ENCODE measurements around the gene RGSL1. TPM values are rescaled to one million over a fixed set of nuclear protein-coding genes. Genes with fewer than 3 reads are reported as not detected.

The RGSL1 gene
- total and polyA plus RNA-seq, 2 of the 8 experiments (the other 6 are each of a cell fraction or from before 2014, with no cell fraction given), result not detected

DNA sequence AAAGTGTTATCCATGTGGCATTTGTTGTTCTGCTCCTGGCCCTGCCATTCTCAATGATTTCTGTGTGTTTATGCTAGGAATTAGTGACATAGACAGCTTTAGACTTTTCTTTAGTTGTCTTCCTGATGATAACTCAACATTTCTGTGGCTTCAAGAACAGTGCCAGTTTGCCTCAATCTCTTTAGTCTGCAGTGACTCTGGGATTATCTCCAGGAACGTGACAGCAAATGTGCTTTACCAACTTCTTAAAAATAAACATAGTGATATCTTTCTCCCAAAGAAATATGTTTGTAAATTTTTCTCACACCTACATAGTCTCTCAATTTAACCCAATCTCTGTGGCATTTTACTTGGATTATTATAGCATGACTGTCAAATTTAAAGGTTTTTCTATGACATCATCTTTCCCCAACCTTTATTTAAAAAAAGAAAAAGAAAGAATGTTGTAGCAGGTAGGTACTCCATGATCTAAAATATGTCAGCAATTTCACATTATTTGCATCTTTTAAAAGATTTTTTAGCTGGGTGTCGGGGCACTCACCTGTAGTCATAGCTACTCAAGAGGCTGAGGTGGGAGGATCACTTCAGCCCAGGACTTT lies 114.6 kb downstream of the RGSL1 start:
- Histone ChIP-seq H3K23me2 (ENCODE audit: low read depth, low read length) (no peaks in the 10 kb centered on the region), H3K27me3 (replicated peaks in 1 of 4; ENCODE audit: control insufficient read depth in 3 of 4, extremely low read depth in 1 of 4, insufficient read depth in 3 of 4, low read length in 3 of 4) (no peaks in the 10 kb centered on the region), H3K79me1 (ENCODE audit: low read depth, low read length) (no peaks in the 10 kb centered on the region), H3K79me2 (ENCODE audit: control insufficient read depth in 1 of 2, insufficient read depth in 2 of 2, low read length in 2 of 2) (no peaks in the 10 kb centered on the region), H2BK15ac (ENCODE audit: low read length) (no peak overlapping the region), H4K8ac (ENCODE audit: extremely low read depth, insufficient read depth, low read length) (no peak overlapping the region), H3K9ac (replicated peaks in 1 of 4; ENCODE audit: extremely low read depth in 1 of 4, low read depth in 3 of 4, low read length in 3 of 4) (no peak overlapping the region), H3K23ac (ENCODE audit: insufficient read length) (no peak overlapping the region), H3K4ac (replicated peaks; ENCODE audit: insufficient read length, low read depth, low read length) (no peak overlapping the region), H3K4me3 (ENCODE audit: extremely low read depth in 1 of 4, insufficient read depth in 2 of 4, low read depth in 3 of 4, low read length in 4 of 4) (no peak overlapping the region), H4K20me1 (replicated peaks in 1 of 2; ENCODE audit: control insufficient read depth in 1 of 2, insufficient read depth in 2 of 2, low read length in 2 of 2) (no peaks in the 10 kb centered on the region), H2BK5ac (ENCODE audit: low read depth, low read length) (no peak overlapping the region), H3K36me3 (ENCODE audit: control insufficient read depth in 2 of 4, insufficient read depth in 4 of 4, low read length in 3 of 4) (no peaks in the 10 kb centered on the region), H3K27ac (ENCODE audit: low read depth, low read length) (no peak overlapping the region), H3K9me3 (ENCODE audit: insufficient read depth in 2 of 2, low read depth in 1 of 2, low read length in 1 of 2) (no peaks in the 10 kb centered on the region), H4K5ac (ENCODE audit: insufficient read length, low read depth, low read length) (no peak overlapping the region), H4K91ac (replicated peaks; ENCODE audit: insufficient read length, low read length) (no peak overlapping the region), H2BK120ac (replicated peaks; ENCODE audit: low read depth, low read length) (no peak overlapping the region), H3K14ac (ENCODE audit: insufficient read length) (no peak overlapping the region), H2BK12ac (ENCODE audit: low read depth, low read length) (no peak overlapping the region), H3K56ac (replicated peaks; ENCODE audit: insufficient read length, low read depth, low read length) (no peak overlapping the region), H2AFZ (ENCODE audit: low read length) (no peak overlapping the region), H3K4me1 (replicated peaks in 1 of 4; ENCODE audit: control insufficient read depth in 3 of 4, insufficient read depth in 4 of 4, low read length in 3 of 4) (no peaks in the 10 kb centered on the region), H3K18ac (ENCODE audit: extremely low read depth, low read length) (no peak overlapping the region), H2BK20ac (ENCODE audit: low read length) (no peak overlapping the region), H3K4me2 (ENCODE audit: insufficient read depth in 1 of 2, low read depth in 2 of 2, low read length in 2 of 2) (no peak overlapping the region), H2AK5ac (ENCODE audit: low read depth, low read length) (no peak overlapping the region)
- TF ChIP-seq EZH2 (IDR thresholded peaks at IDR 0.05; ENCODE audit: low read depth, low read length, severe bottlenecking) (no peak), POLR2AphosphoS5 (IDR thresholded peaks at IDR 0.05; ENCODE audit: low read depth, low read length) (no peak), CEBPB (IDR thresholded peaks at IDR 0.05; ENCODE audit: low read depth, low read length) (no peak), KDM1A (IDR thresholded peaks at IDR 0.05; ENCODE audit: borderline replicate concordance, low read length) (no peak), SIRT6 (IDR thresholded peaks at IDR 0.05; ENCODE audit: low read length) (no peak), JUND (IDR thresholded peaks at IDR 0.05; ENCODE audit: low read length) (no peak), CHD2 (IDR thresholded peaks at IDR 0.05; ENCODE audit: low read length) (no peak), BACH1 (IDR thresholded peaks at IDR 0.05; ENCODE audit: low read length) (no peak), GABPA (IDR thresholded peaks at IDR 0.05; ENCODE audit: borderline replicate concordance, insufficient read depth, low read length) (no peak)
- TF ChIP-seq, protein P1, sequence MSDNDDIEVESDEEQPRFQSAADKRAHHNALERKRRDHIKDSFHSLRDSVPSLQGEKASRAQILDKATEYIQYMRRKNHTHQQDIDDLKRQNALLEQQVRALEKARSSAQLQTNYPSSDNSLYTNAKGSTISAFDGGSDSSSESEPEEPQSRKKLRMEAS (IDR thresholded peaks at IDR 0.05), result no peak
- TF ChIP-seq, protein P2, sequence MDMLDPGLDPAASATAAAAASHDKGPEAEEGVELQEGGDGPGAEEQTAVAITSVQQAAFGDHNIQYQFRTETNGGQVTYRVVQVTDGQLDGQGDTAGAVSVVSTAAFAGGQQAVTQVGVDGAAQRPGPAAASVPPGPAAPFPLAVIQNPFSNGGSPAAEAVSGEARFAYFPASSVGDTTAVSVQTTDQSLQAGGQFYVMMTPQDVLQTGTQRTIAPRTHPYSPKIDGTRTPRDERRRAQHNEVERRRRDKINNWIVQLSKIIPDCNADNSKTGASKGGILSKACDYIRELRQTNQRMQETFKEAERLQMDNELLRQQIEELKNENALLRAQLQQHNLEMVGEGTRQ (IDR thresholded peaks at IDR 0.05; ENCODE audit: low read length), result no peak
- no peak for DNase-seq (ENCODE audit: low read depth in 1 of 2, low spot score in 2 of 2)
- 81% methylated on average over 2 of the region's 2 CpGs; no CpG with 5 or more reads in 1 of the 2 experiments for WGBS, 2 experiments (ENCODE audit: extremely low coverage in 1 of 2, insufficient coverage in 1 of 2, insufficient read length in 1 of 2, insufficient replicate concordance in 2 of 2, low coverage in 1 of 2, low lambda C conversion rate in 2 of 2, missing lambda C conversion rate in 1 of 2)
- POLR2A ChIA-PET (ENCODE audit: partially characterized antibody), result no interaction called here
- FAIRE-seq, result no peak
- CTCF ChIA-PET (ENCODE audit: partially characterized antibody), result no interaction called here

Measured in H1 (cell line).